ENCODE measurements around the gene ARHGAP44.

- TF ChIP-seq, protein P1, sequence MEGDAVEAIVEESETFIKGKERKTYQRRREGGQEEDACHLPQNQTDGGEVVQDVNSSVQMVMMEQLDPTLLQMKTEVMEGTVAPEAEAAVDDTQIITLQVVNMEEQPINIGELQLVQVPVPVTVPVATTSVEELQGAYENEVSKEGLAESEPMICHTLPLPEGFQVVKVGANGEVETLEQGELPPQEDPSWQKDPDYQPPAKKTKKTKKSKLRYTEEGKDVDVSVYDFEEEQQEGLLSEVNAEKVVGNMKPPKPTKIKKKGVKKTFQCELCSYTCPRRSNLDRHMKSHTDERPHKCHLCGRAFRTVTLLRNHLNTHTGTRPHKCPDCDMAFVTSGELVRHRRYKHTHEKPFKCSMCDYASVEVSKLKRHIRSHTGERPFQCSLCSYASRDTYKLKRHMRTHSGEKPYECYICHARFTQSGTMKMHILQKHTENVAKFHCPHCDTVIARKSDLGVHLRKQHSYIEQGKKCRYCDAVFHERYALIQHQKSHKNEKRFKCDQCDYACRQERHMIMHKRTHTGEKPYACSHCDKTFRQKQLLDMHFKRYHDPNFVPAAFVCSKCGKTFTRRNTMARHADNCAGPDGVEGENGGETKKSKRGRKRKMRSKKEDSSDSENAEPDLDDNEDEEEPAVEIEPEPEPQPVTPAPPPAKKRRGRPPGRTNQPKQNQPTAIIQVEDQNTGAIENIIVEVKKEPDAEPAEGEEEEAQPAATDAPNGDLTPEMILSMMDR (IDR thresholded peaks at IDR 0.05; ENCODE audit: low read depth, low read length, missing input control), result no peak
- TF ChIP-seq GABPA (IDR thresholded peaks at IDR 0.05 in 1 of 2, conservative IDR thresholded peaks at IDR 0.05 in 1 of 2) (no peak), RAD21 (IDR thresholded peaks at IDR 0.05) (no peak), YY1 (IDR thresholded peaks at IDR 0.05) (no peak), RXRA (IDR thresholded peaks at IDR 0.05) (no peak)
Observed at GRCh38 chr17:12773153-12773552, 16.1 kb upstream of the ARHGAP44 start.
